SK-MEL-5 (cell line): ENCODE data around the gene LSMEM2. TPM values are rescaled to one million over a fixed set of nuclear protein-coding genes. Genes with fewer than 3 reads are reported as not detected.
A peak's percentile ranks its signal among the peaks of the same experiment; 100 is the strongest.
"Not testable (repeated sequence)": the region's sequence is repeated elsewhere in the genome, so short reads cannot be mapped to it uniquely, and the experiment has no call there.

Source experiments
- DNase-seq: peaks from one replicate; pipeline ENCODE4 v3.0.0-alpha.2; 2016; ENCODE audit warnings: low read depth, low spot score
- in situ Hi-C: cut with HindIII; loops from 2 replicates; pipeline ENCODE4 v1.10.0; 2016; ENCODE audit warnings: low sequenced_read_pairs, high pct_unique_total_duplicates, low pct_unique_long_range_greater_than_20kb
- total RNA-seq: library from RNA; depleted of rRNA; stranded (reverse); fragments of >200 nt; shearing (Covaris generic); gene quantifications from 2 replicates; pipeline ENCODE4 v1.2.3, GENCODE V29; 2014

LSMEM2 gene
- total RNA-seq, 1 experiment from 2014 or later = not detected

DNA sequence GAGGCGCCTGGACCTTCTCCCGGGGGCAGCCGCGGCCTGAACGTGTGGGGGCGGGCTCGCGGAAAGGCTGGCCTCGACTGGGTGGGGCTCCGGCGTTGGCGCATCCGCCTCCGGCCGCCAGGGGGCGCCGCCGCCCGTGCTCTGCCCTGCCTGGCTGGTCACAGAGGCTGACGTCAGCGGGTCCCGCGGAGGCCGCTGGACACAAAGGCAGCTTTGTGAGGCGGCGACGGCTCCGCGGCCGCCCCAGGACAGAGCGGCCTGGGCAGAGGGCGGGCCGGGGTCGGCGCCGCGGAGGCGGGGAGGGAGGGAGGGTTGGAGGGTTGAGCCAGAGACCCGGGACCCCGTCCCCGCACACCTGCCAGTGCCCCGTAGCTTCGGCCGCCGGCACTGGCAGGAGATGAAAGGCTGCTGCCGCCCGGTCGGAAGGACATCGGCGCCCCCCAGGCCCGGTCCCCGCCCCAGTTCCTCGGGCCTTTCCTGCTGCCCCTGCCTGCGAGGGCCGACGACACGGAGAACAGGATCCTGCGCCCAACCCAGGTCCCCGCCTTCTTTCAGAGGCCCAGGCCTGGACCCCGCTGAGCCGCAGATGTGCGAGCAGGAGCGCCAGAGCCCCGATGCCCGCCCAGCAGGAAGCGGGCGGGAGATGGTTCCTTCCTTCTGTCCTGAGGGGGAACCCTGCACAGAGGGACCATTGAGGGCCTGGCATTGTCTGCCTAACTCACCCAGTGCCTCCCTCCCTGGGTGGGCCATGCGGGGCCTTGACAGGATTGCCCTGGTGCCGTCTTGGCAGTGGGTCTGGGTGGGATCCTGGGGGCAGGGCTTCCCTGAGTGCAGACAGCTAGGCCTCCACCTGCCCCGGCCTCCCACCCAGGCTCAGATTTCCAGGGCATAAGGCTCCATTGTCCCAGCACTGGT, 18.6 kb upstream of the LSMEM2 start:
- in situ Hi-C loops = no loop called here
- DNase-seq = peak; percentile 94

DNA sequence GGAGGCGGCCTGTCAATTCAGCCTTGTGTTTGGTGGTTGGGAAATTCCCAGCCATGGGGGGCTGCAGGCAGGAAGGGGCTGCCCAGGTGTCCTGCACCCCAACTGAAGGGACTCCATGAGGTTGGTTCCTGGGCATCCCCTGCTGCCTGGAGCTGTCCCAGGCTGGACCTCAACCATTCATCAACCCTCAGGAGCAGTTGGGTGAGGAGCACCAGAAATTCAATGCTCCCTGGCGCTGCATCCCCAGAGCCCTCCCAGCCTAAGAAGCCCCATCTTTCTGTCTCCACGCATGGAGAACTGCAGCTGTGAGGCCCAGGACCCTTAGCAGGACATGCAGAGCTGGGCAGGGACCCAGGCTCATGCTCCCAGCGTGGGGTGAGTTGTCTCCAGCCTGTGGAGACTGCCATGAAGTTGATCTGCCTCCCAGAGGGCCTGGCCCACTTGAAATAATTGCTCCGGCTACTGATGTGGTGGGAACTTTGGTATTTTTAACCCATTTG, 17.9 kb upstream of the LSMEM2 start:
- DNase-seq = no peak
- in situ Hi-C loops = no loop called here

DNA sequence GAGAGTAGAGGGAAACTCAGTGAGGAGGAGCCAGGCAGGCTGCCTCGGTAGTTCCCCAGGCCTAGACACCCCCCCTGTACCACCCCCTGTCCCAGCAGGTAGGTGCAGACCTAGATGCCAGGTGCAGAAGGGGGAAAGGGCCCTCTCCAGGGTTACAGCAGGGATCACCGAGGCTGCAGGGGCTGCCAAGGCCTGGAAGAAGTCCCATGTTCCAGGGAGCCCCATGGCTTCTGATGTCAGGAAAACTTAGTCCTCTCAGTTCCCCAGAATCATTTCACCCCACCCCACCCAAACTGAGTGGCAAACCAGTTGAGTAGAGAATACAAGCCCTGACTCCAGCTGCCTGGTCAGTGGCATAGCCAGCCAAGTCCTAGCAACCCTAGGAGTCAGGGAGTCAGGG, 17.4 kb upstream of the LSMEM2 start:
- no peak for DNase-seq
- in situ Hi-C loops = no loop called here

DNA sequence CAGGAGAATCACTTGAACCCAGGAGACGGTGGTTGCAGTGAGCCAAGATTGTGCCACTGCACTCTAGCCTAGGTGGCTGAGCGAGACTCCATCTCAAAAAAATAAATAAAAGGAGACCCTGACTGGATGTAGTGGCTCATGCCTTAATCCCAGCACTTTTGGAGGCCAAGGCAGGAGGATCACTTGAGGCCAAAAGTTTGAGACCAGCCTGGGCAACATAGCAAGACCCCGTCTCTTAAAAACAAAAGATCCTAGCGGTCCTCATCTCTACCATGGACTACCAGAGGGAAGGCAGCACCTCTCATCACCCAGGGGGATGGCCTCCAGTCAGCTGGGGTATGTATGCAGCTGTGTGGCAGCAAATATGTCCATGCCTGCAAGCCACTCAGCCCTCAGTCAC, 16.7 kb upstream of the LSMEM2 start:
- DNase-seq, in situ Hi-C loops: not testable (repeated sequence)

DNA sequence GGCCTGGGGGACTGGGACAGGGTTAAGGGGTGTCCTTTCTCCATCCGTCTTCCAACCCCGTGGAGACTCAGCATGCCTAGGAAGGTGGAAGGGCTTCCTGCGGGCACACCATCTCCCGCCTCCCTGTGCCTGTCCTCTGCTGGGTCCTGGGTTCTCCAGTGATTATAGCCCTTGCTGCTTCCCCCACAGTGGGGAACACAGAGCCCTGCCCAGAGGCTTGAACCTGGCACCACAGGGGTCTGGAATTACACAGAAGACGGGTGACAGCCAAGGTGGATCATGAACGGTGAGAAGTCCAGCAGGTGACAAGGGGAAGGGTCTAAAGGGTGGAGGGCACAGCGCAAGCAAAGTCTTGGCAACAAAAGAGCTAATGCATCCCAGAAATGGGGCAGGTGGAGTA, 16.1 kb upstream of the LSMEM2 start:
- no peak for DNase-seq
- in situ Hi-C loops = no loop called here

DNA sequence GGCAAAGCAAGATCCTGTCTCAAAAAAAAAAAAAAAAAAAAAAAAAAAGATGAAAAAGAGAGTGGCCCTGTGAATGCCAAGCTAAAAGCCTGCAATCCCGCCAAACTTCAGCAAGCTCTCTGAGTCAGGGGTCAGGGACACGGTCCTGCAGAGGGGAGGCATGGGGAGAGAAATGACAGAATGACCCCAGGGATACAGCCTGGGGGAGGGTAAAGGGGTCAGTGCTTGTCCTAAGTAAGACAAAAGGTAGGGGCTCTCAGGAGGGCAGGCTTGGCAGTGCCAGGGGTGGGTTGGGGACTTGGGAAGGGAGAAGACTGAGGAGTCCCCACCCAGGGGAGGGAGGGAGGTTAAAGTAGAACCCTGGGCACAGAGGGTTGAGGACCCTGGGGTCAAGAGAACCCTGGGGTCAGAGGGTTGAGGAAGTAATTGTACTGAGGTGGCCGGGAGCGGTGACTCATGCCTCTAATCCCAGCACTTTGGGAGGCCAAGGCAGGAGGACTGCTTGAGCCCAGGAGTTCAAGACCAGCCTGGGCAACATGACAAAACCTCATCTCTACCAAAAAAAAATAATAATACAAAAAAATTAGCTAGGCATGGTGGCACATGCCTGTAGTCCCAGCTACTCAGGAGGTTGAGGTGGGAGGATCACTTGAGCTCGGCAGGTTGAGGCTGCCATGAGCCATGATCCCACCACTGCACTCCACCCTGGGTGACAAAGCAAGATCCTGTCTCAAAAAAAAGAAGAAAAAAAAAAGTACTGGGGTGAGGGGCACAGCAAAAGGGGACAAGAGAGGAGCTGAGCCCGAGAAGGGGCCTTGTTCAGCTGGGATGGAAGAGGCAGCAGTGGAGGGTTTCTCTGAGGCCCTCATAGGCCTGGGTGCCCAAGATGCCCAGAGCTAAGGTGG, 15.2 kb upstream of the LSMEM2 start:
- DNase-seq = no peak
- in situ Hi-C loops = no loop called here

DNA sequence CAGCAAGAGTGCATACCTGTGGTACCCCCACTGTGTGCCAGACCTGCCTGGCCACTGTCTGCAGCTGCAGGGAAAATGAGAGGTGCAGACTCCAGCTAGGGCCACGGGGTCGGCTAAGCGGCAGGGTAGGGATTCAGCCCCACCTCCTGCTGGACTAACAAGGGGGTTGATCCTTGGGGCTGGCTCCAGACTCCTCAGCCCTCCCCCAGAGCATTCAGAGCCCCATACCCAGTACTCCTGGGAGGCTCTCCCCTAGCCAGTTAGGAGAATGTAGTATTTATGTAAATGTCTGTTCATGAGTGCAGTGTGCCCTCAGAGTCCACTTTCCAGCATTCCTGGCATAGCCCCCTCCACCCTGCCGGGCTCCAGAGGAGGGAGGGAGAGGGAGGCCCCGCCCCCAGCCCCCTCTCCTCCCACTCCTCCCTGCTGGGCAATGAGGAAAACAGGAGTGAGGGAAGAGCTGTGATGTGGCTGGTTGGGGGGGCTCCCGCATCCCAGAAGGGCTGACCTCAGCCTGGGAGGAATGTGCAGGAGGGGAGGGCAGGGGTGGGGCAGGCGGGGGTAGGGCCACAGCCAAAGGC, 14.4 kb upstream of the LSMEM2 start:
- in situ Hi-C loops = no loop called here
- no peak for DNase-seq

DNA sequence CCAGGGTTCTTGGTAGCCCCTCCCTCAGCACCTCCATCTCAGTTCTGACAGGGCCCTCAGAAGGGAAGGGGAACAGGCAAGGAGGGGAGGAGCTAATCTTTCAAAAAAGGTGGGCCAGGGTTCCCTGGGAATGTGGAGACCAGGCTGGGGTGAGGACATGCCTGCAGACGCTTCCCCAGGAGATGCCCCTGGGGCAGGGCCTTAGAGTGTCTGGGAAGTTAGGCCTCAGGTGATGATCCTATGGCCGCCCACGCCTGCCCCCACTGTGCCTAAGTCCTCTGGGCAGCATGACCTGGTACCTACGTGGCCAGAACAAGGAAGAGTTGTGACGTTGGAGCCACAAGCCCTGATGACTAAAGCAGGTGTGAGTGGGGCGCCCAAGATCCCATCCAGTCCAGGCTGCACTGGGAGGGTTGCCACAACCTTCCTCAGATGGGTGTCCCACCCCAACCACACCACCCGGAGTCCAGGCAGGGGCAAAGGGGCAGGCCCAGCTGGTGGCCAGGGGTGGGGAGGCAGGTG, 13.9 kb upstream of the LSMEM2 start:
- in situ Hi-C loops = no loop called here
- DNase-seq = no peak

DNA sequence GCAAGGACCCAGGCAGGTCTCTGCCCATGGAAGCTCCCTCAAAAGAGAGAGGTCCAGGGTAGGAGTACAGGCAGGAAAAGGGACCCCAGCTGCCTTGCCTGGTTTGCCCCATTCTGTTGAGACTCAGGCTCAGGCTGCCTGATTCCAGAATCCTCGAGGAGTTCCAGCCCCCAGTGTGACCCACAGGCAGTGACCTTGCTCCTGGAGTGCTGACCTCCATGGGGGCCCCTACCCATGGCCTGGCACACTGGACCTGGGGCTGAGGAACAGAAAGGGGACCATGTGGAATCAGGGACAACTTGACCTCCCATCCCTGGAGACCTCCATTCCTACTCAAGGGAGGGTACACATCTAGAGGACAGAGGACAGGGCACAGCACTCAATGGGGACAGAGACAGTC, 13.3 kb upstream of the LSMEM2 start:
- in situ Hi-C loops = no loop called here
- no peak for DNase-seq

DNA sequence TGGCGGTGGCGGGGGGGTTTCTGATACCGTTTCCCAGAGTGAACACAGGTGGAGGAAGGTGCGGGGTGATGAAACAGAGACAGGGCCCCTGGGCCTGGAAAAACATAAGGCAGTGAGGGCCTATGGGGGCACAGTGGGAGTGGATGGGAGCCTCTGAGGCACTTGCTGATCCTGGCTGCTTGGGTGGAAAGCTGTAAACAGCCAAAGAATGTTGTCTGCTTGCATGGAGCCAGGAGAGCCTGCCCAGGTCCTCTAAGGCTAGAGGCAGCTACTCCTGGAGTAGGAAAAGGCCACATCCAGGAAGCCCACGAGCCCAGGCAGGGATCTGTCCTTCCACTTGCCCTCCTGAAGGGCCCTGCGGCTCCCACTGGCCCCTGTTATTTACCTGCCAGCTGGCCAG, 12.9 kb upstream of the LSMEM2 start:
- no peak for DNase-seq
- in situ Hi-C loops = no loop called here

DNA sequence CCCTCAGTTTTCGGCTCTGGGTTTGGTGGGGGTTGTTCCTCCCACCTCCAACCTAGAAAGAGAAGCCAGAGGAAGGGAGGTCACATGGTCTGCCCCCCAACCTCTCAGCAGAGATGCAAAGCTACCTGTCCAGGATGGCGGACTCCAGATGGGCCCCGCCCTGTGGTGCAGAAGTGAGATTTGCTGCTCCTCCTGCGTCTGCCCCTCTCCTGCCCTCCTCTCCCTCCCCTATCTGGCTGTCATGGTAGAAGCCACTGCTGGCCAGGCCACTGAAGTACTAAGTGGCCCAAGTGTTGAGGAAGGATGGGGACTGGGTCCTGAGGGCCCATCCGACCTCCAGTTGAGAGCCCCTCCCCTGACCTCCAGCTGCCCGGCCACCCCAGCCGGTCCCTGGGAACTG, 12.1 kb upstream of the LSMEM2 start:
- in situ Hi-C loops = no loop called here
- no peak for DNase-seq

DNA sequence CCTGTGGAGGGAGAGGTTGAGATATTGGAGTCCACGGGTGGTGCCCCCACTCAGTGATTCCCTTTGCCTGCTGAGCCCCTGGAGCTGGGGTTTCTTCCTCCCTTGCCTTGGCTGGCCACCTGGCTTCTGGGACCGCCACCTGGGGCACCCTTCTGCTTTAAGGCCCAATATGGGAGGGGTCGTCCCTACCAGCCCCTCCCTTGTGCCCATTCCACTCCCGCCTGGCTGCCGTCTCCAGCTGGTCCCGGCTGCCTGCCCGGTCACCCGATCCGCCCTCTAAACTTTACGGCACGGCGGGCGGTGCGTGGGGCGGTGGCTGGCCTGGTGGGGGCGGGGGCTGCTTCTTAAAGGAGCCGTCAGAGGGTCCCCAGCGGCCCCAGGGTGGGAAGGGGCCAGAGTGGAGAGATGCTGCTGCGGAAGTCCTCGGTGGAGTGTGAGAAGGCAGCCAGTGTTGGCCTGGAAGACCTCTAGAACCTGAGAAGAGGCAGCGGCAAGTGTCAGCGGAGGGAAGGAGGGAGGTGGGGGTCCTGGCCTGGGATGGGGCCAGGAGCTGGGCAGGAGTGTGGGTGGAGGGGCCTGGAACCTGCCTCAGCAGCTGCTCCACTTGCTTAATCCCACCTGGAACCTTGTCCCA, 11.5 kb upstream of the LSMEM2 start:
- no peak for DNase-seq
- in situ Hi-C loops = no loop called here

DNA sequence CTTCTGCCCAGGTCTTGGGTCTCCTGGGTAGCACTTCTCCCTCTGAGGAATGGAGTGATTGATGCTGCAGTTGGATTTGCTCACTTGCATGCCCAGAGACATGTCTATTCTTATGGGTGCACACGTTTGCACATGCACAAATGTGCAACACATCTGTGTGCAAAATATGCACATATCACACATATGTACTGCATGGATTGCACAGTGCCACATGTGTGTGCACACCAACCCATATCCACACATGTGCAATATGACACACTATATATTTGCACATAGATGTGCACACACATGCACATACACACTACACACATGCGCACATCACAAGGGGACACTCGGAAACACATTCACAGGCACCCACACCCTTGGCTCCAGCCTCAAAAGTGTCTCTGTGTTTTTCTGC, 10.6 kb upstream of the LSMEM2 start:
- in situ Hi-C loops = no loop called here
- DNase-seq = no peak

DNA sequence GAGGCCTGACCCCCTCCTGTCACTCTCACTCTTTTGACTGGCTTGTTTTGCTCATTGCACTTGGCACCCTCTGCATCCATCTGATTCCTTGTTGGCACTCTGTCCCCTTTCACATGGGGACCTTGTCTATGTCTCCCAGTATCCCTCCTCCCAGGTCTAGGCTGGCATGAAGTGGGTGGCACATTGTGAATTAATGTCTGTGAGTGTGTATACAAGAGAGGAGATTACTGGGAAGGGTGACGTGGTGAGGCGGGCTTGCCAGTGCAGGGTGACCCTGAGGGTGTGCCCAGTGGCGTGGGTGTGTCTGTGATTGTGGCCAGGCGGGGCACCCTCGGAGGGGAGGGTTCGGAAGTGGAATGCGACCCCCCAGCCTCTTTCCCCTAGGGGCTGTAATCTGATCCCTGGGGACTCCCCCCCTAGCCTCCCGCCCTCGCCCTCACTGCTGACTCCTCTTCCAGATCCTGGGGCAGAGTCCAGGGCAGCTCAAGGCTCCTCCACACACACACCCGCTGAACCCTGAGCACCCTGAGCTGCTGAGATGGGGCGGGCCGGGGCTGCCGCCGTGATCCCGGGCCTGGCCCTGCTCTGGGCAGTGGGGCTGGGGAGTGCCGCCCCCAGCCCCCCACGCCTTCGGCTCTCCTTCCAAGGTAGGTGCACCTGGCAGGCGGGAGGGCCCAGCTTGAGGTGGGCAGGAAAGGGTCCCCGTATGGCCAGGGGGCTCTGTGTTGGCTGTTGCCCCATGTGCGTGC, 10.0 kb upstream of the LSMEM2 start, which contains the start of gene SEMA3B:
Gene SEMA3B (plus strand): TSS at position 445 of the 749 bp plus-strand sequence. CDS start 94 bp downstream, at position 539.
- DNase-seq = no peak
- in situ Hi-C loops = no loop called here

DNA sequence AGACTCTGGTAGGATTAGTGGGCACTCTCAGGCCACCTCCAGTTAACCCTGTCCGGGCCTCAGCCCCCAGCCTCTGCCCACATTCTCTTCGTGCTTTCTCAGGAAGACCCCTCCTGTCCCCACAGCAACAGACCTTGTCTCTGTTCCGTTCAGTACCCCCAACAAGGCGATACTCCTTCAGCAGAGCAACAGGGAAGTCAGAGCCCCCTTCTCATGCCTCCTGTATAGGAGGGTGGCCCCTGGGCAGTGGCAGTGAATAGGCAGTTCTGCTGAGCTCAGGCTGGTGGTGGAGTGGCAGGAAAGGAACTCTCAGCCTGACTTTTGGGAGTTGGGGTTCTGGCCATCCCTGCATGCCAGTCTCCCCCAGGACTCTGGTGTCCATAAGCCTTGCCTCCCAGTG, 9.4 kb upstream of the LSMEM2 start:
- in situ Hi-C loops = no loop called here
- no peak for DNase-seq

DNA sequence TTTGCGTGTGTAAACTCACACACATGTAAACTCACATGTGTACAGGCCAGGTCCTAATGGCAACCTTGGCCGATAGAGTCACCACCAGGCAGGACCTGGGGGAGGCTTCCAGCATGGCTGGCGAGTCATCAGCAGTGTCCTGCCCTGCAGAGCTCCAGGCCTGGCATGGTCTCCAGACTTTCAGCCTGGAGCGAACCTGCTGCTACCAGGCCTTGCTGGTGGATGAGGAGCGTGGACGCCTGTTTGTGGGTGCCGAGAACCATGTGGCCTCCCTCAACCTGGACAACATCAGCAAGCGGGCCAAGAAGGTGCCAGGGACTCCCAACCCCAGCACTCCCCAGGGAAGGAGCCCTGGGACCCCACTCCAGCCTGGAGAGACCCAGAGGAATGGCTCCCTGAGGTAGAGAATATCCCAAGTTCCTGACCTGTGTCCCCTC, 8.9 kb upstream of the LSMEM2 start:
- no peak for DNase-seq
- in situ Hi-C loops = no loop called here
